Muscle layer of colon (tissue), 2 donors: ENCODE results near the gene ERFE.

Source experiments
- H3K27ac ChIP-seq: one replicate; pipeline ENCODE4 v1.7.0; 2013; ENCODE audit warnings: low read depth, mild to moderate bottlenecking, low read length, moderate library complexity
- H3K27me3 ChIP-seq, 2 donors: one replicate each; pipeline ENCODE4 v1.7.0; 2013; ENCODE audit warnings: low read length in 2 of 2, mild to moderate bottlenecking in 2 of 2; ENCODE audit not compliant: insufficient read depth in 2 of 2, control insufficient read depth in 1 of 2
- H3K36me3 ChIP-seq: one replicate; pipeline ENCODE4 v1.7.0; 2013; ENCODE audit warnings: mild to moderate bottlenecking, low read length; ENCODE audit not compliant: insufficient read depth
- H3K4me1 ChIP-seq: one replicate; pipeline ENCODE4 v1.7.0; 2013; ENCODE audit warnings: mild to moderate bottlenecking, low read length; ENCODE audit not compliant: insufficient read depth
- H3K4me3 ChIP-seq, 2 donors: one replicate each; pipeline ENCODE4 v1.7.0; 2013; ENCODE audit warnings: low read length in 2 of 2, low read depth in 1 of 2, mild to moderate bottlenecking in 1 of 2, moderate library complexity in 1 of 2
- H3K9ac ChIP-seq: one replicate; pipeline ENCODE4 v1.7.0; 2013; ENCODE audit warnings: low read length
- H3K9me3 ChIP-seq: one replicate; pipeline ENCODE4 v1.7.0; 2013; ENCODE audit warnings: mild to moderate bottlenecking, low read length
- donor health status: abdominal sarcoma.
- donor health status: Adenocarcinoma of cecum.

The ERFE gene

DNA sequence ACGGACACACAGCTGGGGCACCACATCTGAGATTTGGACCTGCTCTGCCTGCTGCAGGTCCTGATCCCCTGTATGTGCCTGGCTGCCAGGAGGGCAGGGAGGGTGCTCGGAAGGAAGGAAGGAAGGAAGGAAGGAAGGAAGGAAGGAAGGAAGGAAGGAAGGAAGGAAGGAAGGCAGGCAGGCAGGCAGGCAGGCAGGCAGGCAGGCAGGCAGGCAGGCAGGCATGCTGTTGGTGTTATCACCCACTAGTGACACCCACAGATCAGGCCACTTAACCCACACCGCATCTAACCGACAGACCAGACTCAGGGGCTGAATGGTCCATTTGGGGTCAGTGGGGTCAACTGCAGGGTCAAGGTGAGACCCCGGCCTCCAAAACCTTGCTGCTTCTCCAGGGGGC lies 14.5 kb upstream of the ERFE start:
- Histone ChIP-seq H3K9ac (no peak overlapping the region), H3K9me3 (no peaks in the 10 kb centered on the region), H3K36me3 (no peaks in the 10 kb centered on the region), H3K4me1 (peaks cover 4% of the 10 kb centered on the region), H3K27ac (no peak overlapping the region), H3K4me3 (no peak overlapping the region), H3K27me3 (no peaks in the 10 kb centered on the region)

DNA sequence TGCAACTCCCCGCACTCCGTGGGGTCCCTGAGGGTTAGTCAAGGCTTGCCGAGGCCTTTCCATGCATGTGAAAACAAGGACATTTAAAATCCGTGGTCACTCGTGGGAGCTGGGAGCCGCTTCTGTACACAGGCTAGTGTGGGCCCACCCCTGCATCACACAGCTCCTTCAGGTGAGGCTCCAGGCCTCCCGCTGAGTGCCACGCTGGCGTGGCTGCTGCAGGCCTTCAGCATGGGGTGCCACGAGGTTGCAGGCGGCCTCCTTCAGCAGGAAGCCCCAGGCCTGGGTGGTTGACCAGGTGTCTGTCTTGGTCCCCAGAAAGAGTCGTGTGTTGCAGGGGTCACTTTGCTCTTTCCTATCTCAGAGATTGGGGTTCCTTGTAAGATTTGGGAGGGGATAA lies 13.7 kb upstream of the ERFE start:
- Histone ChIP-seq H3K4me1 (no peaks in the 10 kb centered on the region), H3K27me3 (no peaks in the 10 kb centered on the region), H3K36me3 (no peaks in the 10 kb centered on the region), H3K27ac (no peak overlapping the region), H3K9ac (no peak overlapping the region), H3K9me3 (no peaks in the 10 kb centered on the region), H3K4me3 (no peak overlapping the region)

DNA sequence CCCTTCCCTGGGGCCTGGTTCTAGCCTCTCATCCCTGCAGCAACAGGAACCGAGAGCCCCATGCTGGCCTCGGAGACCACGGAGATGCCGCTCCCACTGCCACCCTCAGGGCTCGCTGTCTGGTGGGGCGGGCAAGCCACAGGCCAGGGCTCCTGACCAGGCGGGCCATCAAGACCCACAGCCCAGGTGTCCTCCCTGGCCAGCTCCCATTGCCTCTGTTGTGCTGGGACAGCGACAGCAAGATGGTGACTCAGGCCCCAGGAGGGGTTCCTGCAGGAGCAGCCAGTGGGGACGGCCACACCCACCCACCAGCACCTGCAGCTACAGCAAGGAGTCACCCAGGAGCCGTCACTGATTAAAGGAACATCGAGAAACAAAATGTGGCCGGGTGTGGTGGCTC lies 12.9 kb upstream of the ERFE start:
- H3K4me1 ChIP-seq, result no peaks in the 10 kb centered on the region
- no peaks in the 10 kb centered on the region for H3K27me3 ChIP-seq

DNA sequence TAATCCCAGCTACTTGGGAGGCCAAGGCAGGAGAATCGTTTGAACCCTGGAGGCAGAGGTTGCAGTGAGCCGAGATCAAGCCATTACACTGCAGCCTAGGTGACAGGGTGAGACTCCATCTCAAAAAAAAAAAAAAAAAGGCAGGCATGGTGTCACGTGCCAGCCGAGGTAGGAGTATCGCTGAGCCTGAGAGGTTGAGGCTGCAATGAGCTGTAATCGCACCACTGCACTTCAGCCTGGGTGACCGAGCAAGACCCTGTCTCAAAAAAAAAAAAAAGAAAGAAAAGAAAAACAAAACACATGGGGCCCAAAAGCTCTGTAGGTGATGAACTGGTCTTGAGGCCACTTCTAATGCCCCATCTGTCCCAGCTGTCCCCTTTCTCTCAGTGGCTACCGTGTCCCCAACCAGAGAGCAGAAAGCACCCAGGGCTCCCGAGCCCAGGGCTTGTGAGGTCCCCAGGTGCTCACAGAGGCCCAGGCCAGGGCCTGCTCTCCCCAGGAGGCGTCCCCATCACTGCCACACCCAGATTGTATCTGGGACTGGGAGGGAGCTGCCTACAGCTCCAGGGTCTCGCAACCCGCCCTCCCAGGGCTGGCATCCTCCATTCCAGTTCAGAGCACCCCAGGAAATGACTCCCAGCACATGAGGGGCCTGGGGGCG lies 11.8 kb upstream of the ERFE start:
- Histone ChIP-seq H3K9me3 (no peaks in the 10 kb centered on the region), H3K27me3 (no peaks in the 10 kb centered on the region), H3K27ac (no peak overlapping the region), H3K9ac (no peak overlapping the region), H3K36me3 (no peaks in the 10 kb centered on the region), H3K4me3 (no peak overlapping the region), H3K4me1 (no peaks in the 10 kb centered on the region)

More for the DNA sequence above, 12.9 kb upstream of the ERFE start:
- Histone ChIP-seq H3K27ac (no peak overlapping the region), H3K36me3 (no peaks in the 10 kb centered on the region), H3K9me3 (no peaks in the 10 kb centered on the region), H3K4me3 (no peak overlapping the region), H3K9ac (no peak overlapping the region)

DNA sequence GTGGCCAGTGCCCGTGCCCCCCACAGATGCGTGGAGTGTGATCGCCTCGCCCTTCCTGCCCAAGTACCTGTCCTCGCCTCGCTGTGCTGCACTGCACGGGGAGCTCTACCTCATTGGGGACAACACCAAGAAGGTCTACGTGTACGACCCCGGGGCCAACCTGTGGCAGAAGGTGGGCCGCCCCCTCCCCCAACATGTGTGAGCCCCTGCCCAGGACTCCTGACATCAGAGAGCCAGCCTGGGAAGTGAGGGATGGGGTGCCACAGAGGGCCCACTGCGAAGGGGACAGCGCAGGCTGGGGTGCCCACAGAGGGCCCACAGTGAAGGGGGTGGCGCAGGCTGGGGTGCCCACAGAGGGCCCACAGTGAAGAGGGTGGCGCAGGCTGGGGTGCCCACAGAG lies 9.8 kb upstream of the ERFE start:
- Histone ChIP-seq H3K9me3 (no peaks in the 10 kb centered on the region), H3K4me3 (no peak overlapping the region), H3K27me3 (no peaks in the 10 kb centered on the region), H3K9ac (no peak overlapping the region), H3K36me3 (no peaks in the 10 kb centered on the region), H3K27ac (no peak overlapping the region), H3K4me1 (no peaks in the 10 kb centered on the region)

DNA sequence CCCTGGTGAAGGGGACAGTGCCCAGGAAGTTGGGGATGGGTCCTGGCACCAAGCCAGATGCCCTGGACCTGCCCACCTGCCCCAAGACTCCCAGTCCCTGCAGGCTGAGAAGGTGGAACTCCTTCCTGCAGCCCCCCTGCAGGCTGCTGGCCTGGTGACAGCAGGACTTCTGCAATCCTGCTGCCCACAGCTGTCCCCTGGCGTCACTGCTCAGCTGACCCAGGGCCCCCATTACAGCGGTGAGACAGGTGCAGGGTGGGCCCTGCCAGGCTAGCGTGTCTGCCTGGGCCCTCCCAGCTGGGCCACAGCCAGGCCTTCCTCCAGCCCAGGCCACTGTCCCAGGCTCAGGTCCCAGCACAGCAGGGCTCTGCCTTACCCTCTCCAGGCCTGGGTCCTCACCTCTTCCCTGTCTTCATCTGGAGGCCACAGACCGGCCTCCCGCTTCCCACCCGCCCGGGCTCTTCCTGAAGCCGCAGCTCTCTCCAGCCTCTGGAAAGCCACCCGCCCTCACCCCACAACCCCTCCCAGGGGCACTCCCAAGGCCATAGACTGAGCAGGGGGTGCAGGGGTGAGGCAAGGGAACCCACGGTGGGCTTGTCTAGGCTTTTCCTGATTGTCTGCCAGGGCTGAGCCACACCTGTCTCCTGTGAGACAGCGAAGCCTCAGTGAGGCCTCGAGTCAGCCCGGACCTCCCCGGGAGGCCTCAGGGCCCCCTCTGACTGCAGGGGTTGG lies 8.8 kb upstream of the ERFE start:
- H3K4me1 ChIP-seq, result no peaks in the 10 kb centered on the region

DNA sequence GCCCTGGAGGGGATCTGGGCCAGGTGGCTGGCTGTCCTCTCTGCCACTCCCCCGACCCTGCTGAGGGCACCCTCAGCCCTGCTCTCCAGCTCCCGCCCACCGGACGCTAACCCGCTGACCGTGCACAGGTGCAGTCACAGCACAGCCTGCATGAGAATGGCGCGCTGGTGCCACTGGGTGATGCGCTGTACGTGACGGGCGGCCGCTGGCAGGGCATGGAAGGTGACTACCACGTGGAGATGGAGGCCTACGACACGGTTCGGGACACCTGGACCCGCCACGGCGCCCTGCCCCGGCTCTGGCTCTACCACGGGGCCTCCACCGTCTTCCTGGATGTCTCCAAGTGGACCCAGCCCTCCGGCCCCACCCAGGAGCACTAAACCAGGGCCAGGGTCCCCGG lies 8.1 kb upstream of the ERFE start:
- no peak overlapping the region for H3K4me3 ChIP-seq
- no peak overlapping the region for H3K27ac ChIP-seq
- H3K27me3 ChIP-seq, result no peaks in the 10 kb centered on the region
- H3K9ac ChIP-seq, result no peak overlapping the region
- H3K36me3 ChIP-seq, result no peaks in the 10 kb centered on the region
- no peaks in the 10 kb centered on the region for H3K4me1 ChIP-seq
- no peaks in the 10 kb centered on the region for H3K9me3 ChIP-seq

More for the DNA sequence above, 8.8 kb upstream of the ERFE start:
- no peak overlapping the region for H3K4me3 ChIP-seq
- no peaks in the 10 kb centered on the region for H3K36me3 ChIP-seq
- no peak overlapping the region for H3K27ac ChIP-seq
- no peaks in the 10 kb centered on the region for H3K27me3 ChIP-seq
- no peak overlapping the region for H3K9ac ChIP-seq
- no peaks in the 10 kb centered on the region for H3K9me3 ChIP-seq

DNA sequence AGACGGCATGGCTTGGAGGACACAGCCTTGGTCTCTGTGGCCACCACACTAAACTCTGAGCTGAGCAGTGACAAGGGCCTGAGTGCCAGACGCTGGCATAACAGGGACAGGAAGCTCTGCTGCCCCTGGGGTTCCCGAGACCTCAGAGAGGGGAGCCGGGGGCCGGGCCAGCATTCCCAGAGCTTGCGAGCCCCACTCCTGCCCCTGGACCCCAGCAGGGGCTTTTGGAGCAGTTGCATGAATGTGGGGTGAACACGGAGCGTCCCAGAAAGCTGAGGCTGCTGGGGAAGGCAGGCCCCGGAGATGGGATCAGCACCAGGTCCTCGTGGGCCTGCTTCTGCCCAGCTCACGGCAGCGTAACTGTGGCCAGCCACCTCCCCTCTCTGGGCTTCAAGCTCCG lies 7.6 kb upstream of the ERFE start:
- H3K4me3 ChIP-seq, result no peak overlapping the region
- no peaks in the 10 kb centered on the region for H3K36me3 ChIP-seq
- no peaks in the 10 kb centered on the region for H3K9me3 ChIP-seq
- H3K4me1 ChIP-seq, result no peaks in the 10 kb centered on the region
- no peak overlapping the region for H3K27ac ChIP-seq
- no peaks in the 10 kb centered on the region for H3K27me3 ChIP-seq
- H3K9ac ChIP-seq, result no peak overlapping the region

DNA sequence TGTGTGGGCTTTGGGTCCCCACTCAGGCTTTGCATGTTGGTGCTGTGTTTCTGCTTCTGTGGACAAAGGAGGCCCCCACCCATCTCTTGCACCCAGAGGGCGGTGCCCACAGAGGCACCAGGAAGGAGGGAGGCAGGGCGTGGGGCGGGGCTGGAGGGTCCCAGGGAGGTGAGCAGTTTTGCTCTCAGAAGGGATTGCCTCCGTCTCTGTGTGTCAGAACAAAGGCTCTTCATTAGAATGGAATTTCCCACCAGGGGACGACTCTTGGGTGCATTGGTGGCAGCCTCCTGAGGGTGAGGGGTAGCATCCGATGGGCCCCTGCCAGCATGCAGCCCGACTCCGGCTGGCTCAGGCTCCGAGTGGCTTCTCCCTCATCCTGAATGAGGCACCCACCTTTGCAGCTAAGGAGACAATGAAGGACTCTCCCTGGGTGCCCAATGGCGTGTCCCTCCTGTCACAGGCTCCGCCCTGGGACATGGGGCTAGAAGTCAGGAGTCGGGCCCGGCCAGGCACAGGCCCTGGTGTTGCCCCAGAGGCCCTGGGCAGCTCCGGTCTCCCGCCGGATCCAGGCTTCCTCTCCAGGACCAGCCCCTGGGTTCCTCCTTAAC lies 7.0 kb upstream of the ERFE start:
- Histone ChIP-seq H3K27me3 (no peaks in the 10 kb centered on the region), H3K9me3 (no peaks in the 10 kb centered on the region), H3K9ac (no peak overlapping the region), H3K4me3 (no peak overlapping the region), H3K4me1 (no peaks in the 10 kb centered on the region), H3K27ac (no peak overlapping the region), H3K36me3 (no peaks in the 10 kb centered on the region)

DNA sequence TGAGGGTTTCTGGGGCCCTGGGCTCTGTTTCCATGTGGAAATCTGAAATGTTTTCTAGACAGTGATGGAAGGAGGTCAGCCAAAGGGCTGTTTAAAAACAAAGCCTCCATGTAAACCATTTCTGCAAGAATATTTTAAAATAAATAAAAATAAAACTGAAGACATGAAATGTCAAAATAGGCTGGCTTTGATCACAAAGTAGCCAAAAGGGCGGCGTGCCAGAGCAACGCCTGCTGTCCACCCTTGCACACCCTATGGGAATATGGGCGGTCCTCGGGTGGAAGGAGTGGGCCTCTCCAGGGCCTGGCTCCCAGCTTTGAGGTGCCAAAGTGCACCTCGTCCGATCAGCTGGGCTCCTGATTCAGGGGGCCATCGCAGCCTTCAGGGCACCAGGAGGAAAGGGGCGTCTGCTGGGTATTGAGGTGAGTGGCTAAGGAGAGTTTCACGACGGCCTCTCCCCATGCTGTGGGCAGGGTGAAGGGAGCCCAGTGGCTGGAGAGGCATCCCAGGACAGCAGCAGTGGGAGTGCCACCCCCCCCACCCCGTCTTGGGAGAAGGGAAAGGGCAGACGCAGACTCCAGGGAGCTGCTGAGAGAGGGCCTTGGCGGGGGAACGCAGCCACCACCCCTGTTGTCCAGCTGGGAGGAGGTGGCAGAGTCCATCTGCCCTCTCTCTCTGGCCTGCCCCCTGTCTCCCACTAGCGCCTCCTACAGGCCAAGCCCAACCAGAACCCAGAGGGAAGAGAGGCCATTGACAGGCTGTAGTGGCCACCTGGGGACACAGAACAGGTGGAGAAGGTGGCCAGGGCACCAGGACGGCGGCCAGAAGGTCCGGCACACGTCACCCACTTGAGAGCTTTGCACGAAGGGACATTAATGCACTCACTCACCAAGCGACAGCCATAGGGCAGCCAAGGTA lies 5.7 kb upstream of the ERFE start:
- no peak overlapping the region for H3K27ac ChIP-seq
- no peaks in the 10 kb centered on the region for H3K36me3 ChIP-seq
- H3K9me3 ChIP-seq, result no peaks in the 10 kb centered on the region
- no peaks in the 10 kb centered on the region for H3K27me3 ChIP-seq
- no peak overlapping the region for H3K9ac ChIP-seq
- H3K4me1 ChIP-seq, result no peaks in the 10 kb centered on the region
- H3K4me3 ChIP-seq, result no peak overlapping the region

DNA sequence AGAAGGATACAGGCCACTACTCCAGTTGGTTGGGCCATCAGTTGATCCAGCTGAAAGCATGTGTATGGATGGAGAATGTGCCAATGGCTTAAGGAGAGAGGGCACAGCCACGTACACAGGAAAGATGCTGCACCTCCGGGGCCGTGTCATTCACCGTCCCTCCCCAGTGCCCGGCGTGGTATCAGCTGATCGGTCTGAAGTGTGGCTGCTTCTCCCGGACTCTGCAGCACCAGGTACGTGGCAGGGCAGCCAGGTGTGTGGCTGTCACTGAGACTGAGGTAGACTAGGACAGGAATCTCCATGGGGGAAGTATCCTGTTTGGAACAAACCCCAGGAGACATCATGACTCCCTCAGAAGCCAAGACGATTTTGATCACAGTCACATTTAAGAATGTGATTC lies 4.2 kb upstream of the ERFE start:
- H3K9me3 ChIP-seq, result no peaks in the 10 kb centered on the region
- H3K36me3 ChIP-seq, result no peaks in the 10 kb centered on the region
- peaks cover 4 to 9% of the 10 kb centered on the region in 2 donors for H3K27me3 ChIP-seq
- no peak overlapping the region for H3K4me3 ChIP-seq
- no peaks in the 10 kb centered on the region for H3K4me1 ChIP-seq
- H3K9ac ChIP-seq, result no peak overlapping the region
- no peak overlapping the region for H3K27ac ChIP-seq
